GM19467 (cell line): Measurements from ENCODE around the gene SAMD4A.
"Not testable (repeated sequence)": the region's sequence is repeated elsewhere in the genome, so short reads cannot be mapped to it uniquely, and the experiment has no call there.

Experiments used
- ATAC-seq: cut with Tn5 transposase; IDR thresholded peaks from one replicate; pipeline ENCODE4 v1.9.1; 2021; ENCODE audit warnings: mild to moderate bottlenecking, moderate library complexity; ENCODE audit not compliant: unreplicated experiment

The SAMD4A gene

DNA sequence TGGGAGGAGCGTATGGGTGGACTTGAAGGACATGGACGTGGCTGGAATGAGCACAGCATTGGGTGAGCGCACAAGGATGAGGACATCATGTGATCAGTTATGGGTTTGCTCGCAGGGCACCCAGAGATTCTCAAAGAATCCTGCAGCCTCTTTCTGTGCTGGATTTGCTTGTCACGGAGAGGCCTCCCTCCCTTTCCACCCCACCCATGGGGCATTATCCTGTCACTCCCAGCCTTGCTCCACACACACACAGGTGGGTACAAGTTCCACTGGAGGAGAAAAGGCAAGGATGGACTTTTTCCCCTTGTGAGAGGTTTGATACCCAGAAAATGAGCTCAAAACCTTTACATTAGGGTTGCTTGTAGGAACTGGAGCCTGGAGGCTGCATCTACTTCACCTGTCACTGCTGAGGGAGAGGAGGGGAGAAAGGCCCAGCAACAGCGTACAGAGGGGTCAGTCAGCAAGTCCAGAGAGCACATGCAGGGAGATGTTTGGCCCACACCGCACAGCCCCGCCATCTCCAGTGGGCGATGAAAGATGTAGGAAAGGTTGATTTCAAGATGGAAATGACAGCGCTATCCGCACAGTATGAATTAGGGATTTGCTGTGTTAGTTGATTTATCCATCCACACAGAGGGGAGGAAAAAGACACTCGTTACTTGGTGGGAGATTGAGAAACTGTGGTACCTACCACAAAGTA is 223.0 kb downstream of the SAMD4A start:
- no peak for ATAC-seq

- ATAC-seq = no peak
Observed at GRCh38 chr14:54791001-54791400, 224.1 kb downstream of the SAMD4A start.

DNA sequence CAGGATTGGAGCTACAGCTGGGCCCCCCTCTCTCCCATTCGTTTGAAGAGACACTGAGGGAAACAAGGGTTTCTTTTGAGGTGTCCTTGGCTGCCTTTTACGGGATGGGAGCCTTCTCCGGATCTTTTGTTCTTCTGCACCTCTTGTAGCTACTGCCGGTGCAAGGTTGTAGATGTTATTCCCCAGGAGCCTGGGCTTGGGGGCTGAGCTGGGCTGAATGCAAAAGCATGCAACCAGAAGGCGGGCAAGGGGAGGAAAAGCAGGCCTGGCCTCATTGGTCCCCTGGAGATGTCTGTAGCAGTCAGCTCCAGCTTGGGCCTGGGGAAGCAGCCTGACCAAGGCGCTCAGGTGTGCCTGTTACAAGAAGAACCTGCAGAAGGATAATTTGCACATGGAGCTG is 225.4 kb downstream of the SAMD4A start:
- no peak for ATAC-seq

- ATAC-seq = no peak
Observed at GRCh38 chr14:54794159-54794558, 227.2 kb downstream of the SAMD4A start.

- ATAC-seq = no peak
Observed at GRCh38 chr14:54794796-54795195, 227.9 kb downstream of the SAMD4A start.

- no peak for ATAC-seq
Observed at GRCh38 chr14:54796961-54797360, 230.0 kb downstream of the SAMD4A start.

- no peak for ATAC-seq
Observed at GRCh38 chr14:54797556-54797955, 230.6 kb downstream of the SAMD4A start.

DNA sequence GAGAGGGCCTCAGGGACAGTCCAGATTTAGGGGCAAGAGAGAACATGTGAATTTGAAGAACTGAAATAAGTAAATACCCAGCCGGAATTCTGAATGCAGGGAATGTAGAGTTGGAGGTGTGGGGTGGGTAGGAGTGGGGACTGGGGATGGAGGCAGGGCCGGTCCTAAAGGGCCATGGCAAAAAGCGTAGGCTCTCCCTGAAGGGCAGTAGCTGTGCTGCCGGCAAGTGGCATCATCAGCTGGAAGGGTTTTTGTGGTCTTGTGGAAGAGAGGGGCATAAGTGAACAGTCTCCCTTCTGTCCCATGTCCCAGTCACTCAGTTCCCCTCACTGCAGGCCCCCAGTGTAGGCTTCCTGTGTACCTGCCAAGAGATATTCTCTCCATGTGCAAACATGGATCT is 231.1 kb downstream of the SAMD4A start:
- no peak for ATAC-seq

- no peak for ATAC-seq
Observed at GRCh38 chr14:54798465-54799124, 231.7 kb downstream of the SAMD4A start.

DNA sequence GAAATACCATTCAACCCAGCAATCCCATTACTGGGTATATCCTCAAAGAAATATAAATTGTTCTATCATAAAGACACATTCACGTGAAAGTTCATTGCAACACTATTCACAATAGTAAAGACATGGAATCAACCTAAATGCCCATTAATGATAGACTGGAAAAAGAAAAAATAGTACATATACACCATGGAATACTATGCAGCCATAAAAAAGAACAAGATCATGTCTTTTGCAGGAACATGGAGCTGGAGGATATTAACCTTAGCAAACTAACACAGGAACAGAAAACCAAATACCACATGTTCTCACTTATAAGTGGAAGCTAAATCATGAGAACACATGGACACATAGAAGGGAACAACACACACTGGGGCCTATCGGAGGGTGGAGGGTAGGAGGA is 234.6 kb downstream of the SAMD4A start:
- not testable (repeated sequence) for ATAC-seq

DNA sequence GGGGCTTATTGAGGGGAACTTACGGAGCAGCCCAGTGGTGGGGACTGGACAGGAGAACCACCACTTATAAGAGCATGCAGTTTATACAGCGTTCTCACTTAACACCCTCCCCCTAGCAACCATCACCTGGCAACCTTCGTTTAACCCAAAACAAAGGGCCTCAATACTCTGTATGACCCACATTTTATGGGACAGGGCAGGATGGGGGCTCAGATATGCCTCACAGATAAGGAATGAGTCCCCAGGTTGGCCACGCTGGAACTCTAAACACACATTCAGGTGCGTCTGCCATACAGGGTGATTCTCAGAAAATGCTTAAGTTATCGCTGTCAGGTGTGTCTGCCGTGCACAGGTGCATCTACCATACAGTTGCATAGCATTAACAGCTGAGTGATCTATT is 236.5 kb downstream of the SAMD4A start:
- ATAC-seq = no peak

GRCh38 chr14:54803926-54804537 is 237.1 kb downstream of the SAMD4A start:
- no peak for ATAC-seq

- no peak for ATAC-seq
Observed at GRCh38 chr14:54804538-54805041, 237.7 kb downstream of the SAMD4A start.

- ATAC-seq = no peak
Observed at GRCh38 chr14:54805070-54805444, 238.1 kb downstream of the SAMD4A start.

DNA sequence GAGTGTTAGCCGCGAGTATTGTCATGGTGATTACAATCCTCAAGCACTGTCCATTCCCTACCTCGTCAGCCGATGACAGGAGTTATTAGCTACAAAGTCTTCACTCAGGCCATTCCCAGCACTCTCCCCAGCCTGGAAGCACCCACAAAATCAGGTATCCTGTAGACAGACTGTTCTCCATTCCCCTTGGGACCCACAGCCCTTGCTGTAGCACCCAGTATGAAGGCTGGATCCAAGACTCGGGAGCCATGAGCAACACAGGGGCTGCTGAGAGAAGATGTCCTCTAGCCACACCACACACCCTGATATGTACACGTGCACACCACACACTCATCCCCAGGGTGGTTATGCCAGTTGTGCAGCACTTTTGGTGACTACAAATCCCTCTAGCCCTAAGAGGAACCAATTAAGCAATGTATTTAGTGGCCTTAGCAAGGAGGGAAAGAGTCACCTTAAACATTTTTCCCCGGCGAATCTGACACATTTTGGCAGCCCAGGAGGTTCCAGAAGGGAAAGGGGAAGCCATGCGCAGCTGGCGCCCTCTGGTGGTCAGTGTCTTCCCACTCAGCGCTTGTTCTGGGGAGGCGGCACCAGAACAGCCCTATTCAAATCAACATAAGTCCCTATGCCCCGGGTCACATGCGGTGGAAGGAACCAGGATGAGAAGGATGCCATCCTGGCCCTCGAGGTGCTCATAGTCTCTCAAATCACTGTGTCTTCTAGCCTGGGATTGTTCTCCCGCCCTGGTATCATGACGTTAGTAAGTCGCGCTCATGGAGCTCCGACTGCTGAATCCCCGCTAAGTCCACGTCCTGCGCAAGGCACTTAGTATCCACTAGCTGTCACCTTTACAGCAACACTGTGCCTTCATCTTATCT is 238.8 kb downstream of the SAMD4A start:
- ATAC-seq = peak; percentile 65

DNA sequence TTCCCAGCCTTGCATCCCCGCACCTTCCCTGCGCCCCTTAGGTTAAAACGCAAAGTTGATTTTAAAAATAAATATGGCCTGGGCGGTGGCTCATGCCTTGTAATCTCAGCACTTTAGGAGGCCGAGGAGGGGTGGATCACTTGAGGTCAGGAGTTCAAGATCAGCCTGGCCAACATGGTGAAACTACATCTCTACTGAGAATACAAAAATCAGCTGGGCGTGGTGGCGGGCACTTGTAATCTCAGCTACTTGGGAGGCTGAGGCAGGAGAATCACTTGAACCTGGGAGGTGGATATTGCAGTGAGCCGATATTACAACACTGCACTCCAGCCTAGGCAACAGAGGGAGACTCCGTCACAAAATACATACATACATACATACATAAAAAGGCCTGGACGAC is 239.7 kb downstream of the SAMD4A start:
- ATAC-seq = no peak

DNA sequence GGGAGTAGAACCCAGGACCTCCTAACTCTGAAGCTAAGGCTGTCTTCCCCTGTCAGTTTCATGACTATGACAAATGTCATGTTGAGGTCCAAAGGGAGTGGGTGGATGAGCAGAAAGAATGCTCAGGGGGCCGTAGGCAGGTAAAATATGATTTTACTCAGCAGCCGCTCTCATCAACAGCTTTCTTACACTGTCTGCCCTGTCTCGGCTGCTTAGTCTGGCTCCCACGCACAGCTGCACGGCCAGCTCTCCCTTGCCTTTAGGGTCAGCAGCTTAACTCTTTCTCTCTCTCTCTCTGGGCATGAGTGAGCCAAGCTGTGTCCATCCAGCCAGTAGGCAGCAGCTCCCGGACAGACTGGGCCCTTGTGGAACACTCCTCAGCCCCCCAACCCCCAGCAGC is 240.5 kb downstream of the SAMD4A start:
- no peak for ATAC-seq

DNA sequence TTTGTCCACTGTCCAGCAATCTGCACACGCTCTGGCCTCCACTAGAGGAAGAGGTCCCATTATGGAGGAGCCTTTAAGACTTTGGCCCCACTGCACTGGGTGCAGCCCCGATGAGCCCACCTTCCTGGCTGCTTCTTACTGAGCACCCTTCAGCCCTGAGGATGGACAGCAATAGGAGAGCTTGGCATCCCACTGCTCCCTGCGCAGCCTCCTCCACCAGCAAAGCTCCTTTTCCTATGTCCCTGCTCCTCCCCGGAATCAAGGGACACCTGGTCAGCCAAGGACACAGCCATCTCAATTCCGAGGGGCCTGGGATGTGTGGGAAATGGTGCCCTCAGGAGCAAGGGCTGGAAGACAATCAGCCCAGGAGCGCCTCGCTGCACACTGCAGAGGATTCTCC is 241.0 kb downstream of the SAMD4A start:
- ATAC-seq = no peak

- ATAC-seq = no peak
Observed at GRCh38 chr14:54808326-54809161, 241.6 kb downstream of the SAMD4A start.

DNA sequence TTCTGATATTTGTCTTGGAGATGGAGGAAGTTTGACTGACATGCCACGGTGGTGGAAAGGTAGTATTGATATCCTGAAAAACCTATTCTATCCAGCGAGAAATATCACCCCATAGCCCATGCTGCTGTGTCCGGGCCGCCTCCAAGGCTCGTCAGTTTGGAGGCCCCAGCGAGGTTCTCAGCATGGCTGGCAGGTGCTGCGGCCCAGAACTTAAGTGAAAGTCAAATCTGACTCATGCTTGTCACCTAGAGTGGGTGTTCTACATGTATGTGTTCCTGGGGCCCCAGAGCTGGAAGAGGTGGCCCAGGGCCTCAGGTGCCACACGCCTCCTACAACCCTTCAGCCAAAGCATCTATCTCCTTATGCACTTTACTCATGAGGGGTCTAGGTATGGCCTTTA is 242.8 kb downstream of the SAMD4A start:
- ATAC-seq = no peak
